HCT116 (cell line): ENCODE data around the gene FGF16.

Experiments used
- CTCF ChIP-seq, 3 experiments: fragments of 200-600 bp in 1 of 3; sonication (generic) in 1 of 3; IDR thresholded peaks in 2 of 3; conservative IDR thresholded peaks in 1 of 3; 2 replicates each; pipeline ENCODE4 v1.5.1; 2012 to 2017; ENCODE audit warnings: low read depth in 2 of 3, low read length in 2 of 3, antibody characterized with exemption in 1 of 3, borderline replicate concordance in 1 of 3, control low read depth in 1 of 3, mild to moderate bottlenecking in 1 of 3, mixed read lengths in 1 of 3, mixed run types in 1 of 3, moderate library complexity in 1 of 3; ENCODE audit not compliant: insufficient read depth in 1 of 3
- EZH2phosphoT487 ChIP-seq: fragments of 200-600 bp; IDR thresholded peaks from 2 replicates; pipeline ENCODE4 v1.6.1; 2018; ENCODE audit warnings: antibody characterized with exemption, borderline replicate concordance
- MAX ChIP-seq: IDR thresholded peaks from 2 replicates; pipeline ENCODE4 v1.6.1; 2012
- POLR2A ChIP-seq: IDR thresholded peaks from 2 replicates; pipeline ENCODE4 v1.7.0; 2011; ENCODE audit warnings: borderline replicate concordance; ENCODE audit not compliant: insufficient read depth, insufficient read length; ENCODE audit errors: extremely low read depth
- POLR2AphosphoS5 ChIP-seq: IDR thresholded peaks from 2 replicates; pipeline ENCODE4 v1.6.1; 2011; ENCODE audit warnings: mild to moderate bottlenecking, low read depth, low read length, moderate library complexity
- RAD21 ChIP-seq: IDR thresholded peaks from 2 replicates; pipeline ENCODE4 v1.6.1; 2012; ENCODE audit warnings: low read depth, mild to moderate bottlenecking
- REST ChIP-seq: IDR thresholded peaks from 2 replicates; pipeline ENCODE4 v1.6.1; 2012; ENCODE audit warnings: low read depth
- SIN3A ChIP-seq: IDR thresholded peaks from 2 replicates; pipeline ENCODE4 v1.6.1; 2012; ENCODE audit warnings: low read depth
- SP1 ChIP-seq: IDR thresholded peaks from 2 replicates; pipeline ENCODE4 v1.6.1; 2012; ENCODE audit warnings: low read depth
- TCF7L2 ChIP-seq: IDR thresholded peaks from 2 replicates; pipeline ENCODE4 v1.7.0; 2011; ENCODE audit warnings: borderline replicate concordance, inconsistent platforms; ENCODE audit not compliant: insufficient read depth, insufficient read length; ENCODE audit errors: extremely low read depth
- YY1 ChIP-seq: IDR thresholded peaks from 2 replicates; pipeline ENCODE4 v1.6.1; 2011; ENCODE audit warnings: low read length, low read depth, moderate library complexity, mild to moderate bottlenecking; ENCODE audit not compliant: insufficient replicate concordance; ENCODE audit errors: extremely low read depth
- ZFX ChIP-seq: fragments of 450-650 bp; IDR thresholded peaks from 2 replicates; pipeline ENCODE4 v1.6.1; 2017
- ZNF274 ChIP-seq: fragments of 200-500 bp; sonication (Bioruptor generic); IDR thresholded peaks from 2 replicates; pipeline ENCODE4 v1.6.1; 2014; ENCODE audit warnings: mild to moderate bottlenecking, low read depth, low read length, inconsistent platforms

- TF ChIP-seq POLR2AphosphoS5: no peak
- no peak for TF ChIP-seq CTCF (IDR thresholded peaks at IDR 0.05 in 2 of 3, conservative IDR thresholded peaks at IDR 0.05 in 1 of 3; ENCODE audit: borderline replicate concordance in 1 of 3, insufficient read depth in 1 of 3, low read depth in 2 of 3, low read length in 2 of 3)
- TF ChIP-seq ZNF274: no peak
- no peak for TF ChIP-seq EZH2phosphoT487
- no peak for TF ChIP-seq ZFX
- no peak for TF ChIP-seq SP1
- TF ChIP-seq POLR2A: no peak
- TF ChIP-seq YY1: no peak
- TF ChIP-seq SIN3A: no peak
- no peak for TF ChIP-seq RAD21
- TF ChIP-seq REST: no peak
- TF ChIP-seq MAX: no peak
- no peak for TF ChIP-seq TCF7L2
Observed at GRCh38 chrX:77415882-77416281, 31.3 kb upstream of the FGF16 start.
